NCI-H2029 (cell line): ENCODE measurements around the gene SMC3.
"Not testable (repeated sequence)": the region's sequence is repeated elsewhere in the genome, so short reads cannot be mapped to it uniquely, and the experiment has no call there.

Source experiments
- DNase-seq: peaks from one replicate; lab custom pipeline; 2025; lab: John Stamatoyannopoulos, UW

SMC3 gene

DNA sequence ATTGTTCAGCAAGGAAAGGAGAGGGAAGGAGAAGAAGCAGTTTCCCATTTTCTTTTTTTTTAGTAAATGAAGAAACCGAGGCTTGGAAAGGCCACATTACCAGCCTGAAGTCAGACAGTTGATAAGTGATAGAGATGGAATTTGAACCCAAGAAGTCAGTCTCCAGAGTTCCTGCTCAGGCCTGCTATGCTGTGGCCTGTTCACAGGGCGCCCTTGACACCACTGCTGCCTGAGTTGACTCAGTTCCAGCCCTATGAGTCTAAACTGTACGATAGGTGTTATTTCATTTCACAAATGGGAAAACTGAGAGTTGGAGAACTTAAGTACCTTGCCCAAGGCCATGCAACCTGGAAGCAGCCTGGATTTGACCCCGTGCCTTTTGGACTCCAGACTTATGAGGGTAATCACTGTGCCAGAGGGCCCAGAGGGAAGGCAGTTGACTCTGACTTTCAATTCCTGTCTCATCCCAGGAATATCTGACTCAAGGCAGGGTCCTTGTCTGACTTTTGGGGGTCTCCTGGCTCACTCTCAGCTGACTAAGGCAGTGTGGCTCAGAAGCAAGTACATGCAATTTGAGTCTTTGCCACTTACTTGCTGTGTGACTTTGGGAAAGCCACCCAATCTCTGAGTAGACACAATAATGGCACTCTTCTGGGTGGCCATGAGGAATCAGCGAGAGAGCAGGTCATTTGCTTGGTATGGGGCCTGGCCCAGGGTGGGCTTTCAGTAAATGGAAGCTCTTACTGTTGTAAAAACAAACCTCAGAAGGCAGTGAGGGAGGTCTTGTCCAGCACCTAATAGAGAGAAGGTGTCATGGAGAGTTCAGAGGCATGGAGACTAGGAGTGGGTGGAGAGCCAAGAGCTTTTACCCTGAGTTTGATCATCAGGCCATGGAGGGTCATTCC lies 58.7 kb downstream of the SMC3 start:
- no peak for DNase-seq

DNA sequence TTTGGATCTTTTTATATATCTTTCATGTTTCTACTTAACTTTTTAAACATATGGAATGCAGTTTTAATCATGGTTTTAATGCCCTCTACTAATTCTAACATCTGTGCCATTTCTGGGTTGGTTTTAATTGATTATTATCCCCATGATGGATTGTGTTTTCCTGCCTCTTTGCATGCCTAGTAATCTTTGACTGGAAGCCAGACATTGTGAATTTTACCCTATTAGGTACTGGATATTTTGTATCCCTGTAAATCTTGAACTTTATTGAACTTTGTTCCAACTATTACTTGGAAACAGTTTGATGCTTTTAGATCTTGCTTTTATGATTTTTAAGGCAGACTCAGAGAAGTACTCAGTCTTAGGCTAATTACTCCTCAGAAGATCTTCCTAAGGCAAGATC lies 60.7 kb downstream of the SMC3 start:
- DNase-seq = no peak

DNA sequence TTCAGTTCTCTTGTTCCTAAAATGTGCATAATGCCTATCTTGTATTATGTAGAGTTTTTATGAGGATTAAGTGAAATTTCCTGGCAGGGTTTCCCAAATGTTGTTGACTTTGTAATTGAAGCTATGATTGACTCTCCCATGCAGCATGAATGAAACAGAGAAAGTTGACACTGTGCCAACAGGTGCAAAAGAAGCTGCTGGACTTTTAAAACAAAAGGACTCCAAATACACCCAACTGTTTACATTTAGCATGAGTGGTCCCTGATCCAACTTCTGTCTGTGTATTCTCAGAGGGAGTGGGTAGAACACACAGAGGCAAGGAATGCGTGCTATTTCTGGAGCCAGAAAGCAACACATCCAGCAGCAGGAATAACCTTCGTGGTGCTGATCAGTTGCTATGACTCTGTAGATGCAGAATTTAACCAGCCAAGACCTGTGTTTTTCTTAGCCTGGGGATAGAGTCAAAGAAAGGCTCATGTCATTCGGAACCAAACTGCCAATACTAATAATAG lies 62.2 kb downstream of the SMC3 start:
- peak; percentile 73 for DNase-seq

DNA sequence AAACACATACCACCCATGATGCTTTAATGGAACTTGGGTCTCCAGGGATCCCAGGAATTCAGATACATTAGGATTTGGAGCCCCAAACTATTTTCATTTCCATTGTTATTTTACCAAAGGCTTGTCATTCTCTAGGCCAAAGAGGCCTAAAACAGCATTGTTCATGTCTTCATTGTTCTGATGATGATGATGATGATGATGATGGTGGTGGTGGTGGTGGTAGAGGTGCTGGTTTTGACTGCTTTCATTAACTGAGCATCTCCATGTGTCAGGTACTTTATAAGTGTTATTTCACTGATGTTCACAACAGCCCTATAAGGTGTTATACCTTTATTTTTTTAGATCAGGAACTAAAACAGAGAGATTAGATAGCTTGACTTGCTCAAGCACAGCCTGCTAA lies 64.4 kb downstream of the SMC3 start:
- DNase-seq = no peak

DNA sequence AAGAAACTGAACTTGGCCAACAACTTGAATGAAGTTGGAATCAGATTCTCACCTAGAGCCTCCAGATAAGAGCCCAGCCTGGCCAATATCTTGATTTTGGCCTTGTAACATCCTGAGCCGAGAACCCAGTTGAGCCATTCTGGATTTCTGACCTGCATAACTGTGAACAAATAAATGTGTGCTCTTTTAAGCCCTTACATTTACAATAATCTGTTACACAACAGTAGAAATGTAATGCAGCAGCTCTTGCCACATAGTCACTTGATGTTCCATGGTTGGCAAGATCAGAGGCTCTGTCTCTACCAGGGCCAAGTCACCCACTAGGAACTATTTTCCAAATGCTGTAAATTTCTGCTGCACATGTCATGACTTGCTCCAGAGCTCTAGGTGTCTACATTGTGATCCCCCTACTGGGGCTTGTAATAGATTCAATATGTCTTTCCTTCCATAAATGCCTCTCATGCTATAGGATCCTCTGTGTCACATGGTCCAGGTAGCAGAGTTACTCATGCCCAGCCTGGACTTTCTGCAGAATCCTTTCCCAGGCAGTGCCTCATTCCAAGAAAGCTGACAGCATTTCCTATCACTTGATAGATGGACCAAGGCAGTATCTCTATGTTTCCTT lies 65.2 kb downstream of the SMC3 start:
- DNase-seq = no peak

DNA sequence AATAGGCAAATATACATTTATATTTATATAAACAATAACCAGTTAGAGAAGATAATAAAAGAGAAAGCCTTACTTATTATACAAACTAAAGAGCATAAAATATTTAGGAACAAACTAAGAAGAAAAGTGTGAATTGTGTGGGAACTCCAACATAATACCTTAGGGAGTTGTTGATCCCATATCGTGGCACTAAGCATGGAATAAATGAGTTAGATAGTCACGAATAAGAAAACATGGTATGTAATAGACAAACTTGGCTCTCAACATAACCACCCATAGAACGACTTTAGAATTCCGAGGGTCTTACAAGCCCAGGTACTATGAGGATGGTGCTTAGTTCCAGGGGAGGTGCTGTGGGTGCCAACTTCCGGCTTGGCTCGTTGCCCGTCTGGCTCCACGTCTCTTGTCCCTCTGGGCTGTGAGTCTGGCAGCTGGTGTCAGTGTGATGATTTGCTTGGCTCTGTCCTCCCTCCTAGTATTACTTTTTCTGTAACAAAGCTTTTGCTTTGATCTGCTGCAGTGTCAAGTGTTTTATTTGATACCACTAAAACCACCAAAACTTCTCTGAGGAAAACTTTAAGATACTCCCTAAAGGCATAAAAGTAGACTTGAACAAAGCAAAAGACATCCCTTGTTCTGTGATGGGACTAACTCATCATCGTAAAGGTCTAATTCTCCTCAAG lies 67.2 kb downstream of the SMC3 start:
- peak; percentile 39 for DNase-seq

DNA sequence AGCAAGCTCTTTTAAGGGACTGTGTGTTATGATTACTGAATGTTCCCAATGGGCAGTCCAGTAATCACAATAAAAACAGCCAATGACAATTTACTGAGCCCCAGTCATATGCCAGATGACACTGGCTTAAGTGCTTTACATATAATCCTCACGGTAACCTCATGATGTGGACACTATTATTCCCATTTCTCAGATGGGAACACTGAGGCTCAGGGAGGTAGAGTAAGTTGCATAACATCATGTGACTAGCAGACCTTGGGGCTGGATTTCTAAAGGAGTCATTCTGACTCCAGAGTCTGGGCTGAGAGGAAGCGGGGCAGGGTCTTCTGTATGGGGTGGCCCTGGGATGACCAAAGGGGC lies 69.1 kb downstream of the SMC3 start:
- DNase-seq = no peak

DNA sequence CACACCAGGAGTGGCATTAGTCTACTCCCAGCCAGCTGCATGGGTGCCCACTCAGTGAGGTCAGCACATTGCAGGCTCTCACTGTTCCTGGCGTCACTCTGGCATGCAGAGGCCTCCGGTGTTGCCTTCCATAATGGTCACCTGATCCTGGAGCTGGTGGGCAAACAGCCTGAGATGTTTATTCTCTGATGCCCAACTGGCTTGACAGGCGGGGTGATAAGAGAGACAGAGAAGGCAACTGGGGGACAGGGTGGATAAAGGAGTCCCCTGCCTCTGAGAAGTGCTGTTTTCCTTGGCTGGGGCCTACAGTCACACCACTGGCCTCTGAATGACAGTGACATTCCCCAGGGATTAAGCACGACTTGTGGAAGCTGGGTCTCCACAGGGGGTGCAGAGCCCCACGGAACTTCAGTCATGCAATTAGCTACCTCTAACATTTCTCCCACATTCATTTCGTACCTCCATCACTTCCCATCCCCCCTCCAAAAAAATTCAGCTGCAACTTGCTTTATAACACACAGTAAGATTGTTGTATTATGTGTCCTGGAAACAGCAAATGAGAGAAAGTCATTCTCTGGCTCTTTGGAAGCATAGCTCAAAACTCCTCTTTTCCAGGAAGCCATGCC lies 69.5 kb downstream of the SMC3 start:
- peak; percentile 36 for DNase-seq

DNA sequence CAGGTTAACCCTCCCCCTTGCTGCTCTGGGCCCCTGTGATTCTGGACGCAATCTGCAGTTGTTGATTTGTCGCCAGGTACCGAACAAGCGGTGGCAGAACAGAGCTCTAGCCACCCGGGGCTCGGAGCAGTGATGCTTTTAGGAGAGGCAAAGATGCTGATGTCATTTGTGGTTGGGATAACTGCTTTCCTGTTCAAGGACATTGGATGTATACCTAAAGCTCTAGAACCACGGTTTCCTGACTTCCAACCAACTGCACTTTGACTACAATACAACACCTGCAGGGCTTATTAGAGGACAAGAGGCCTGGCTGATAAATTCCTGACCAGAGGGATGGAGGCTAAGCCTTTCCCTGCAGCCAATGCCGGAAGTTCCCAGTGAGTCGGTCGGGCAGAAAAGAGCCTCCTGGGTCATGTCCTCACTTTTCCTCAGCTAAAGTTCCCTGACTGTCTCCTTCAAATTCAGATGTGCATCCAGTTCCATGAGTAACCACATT lies 70.1 kb downstream of the SMC3 start:
- no peak for DNase-seq

DNA sequence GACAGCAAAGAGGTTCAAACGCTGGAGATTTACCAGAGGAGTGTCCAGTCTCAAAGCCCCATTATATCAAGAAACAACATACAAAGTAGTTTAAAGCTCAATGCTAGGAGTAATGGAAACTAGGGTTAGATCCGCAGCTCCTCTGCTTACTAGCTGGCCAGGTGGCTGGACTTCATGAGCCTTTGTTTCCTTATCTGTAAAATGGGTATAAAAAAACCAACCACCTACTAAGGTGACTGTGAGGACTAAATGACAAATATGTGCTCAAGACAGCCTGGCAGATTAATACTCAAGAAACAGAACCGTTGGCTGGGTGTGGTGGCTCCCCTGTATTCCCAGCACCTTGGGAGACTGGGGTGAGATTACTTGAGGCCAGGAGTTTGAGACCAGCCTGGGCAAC lies 70.8 kb downstream of the SMC3 start:
- DNase-seq = no peak

DNA sequence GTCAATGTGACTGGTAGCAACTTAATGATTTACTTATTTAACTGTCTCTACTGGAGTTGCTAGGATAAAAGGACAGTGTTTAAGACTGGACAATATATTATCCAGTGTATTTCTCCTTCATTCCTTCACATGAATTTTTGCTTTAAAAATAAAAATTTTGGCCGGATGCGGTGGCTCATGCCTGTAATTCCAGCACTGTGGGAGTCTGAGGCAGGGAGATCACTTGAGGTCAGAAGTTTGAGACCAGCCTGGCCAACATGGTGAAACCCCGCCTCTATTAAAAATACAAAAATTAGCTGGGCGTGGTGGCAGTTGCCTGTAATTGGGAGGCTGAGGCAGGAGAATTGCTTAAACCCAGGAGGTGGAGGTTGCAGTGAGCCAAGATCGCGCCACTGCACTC lies 71.6 kb downstream of the SMC3 start:
- not testable (repeated sequence) for DNase-seq

DNA sequence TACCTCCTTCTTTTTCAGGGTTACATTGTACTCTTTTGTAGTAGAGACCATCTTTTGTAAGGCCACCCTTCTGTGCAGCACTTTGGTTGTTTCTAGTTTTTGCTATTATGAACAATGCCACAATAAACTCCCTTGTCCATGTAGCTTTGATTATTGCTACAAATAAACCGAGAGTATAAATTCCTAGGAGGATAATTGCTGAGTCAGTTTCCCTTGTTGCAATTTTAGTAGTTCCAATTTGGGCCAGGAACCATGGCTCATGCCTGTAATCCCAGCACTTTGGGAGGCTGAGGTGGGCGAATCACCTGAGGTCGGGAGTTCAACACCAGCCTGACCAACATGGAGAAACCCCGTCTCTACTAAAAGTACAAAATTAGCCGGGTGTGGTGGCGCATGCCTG lies 72.4 kb downstream of the SMC3 start:
- DNase-seq = not testable (repeated sequence)

DNA sequence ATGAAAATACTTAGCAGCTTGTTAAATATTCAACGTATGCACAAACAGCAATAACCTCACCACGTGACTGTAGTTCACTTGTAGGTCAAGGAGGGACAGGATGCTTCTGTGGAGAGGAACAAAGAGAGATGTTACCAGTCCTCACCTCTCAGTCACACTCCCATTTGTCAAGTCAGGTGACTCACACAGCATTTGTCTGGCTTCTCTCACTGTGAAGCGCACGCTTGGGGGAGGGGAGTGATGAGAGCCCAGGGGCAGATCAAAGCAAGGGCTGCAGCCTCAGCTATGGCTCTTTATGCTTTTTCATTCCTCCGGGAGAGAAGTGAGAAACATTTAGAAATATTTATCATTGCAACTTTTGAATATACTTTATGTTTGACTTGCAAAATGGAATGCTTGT lies 73.8 kb downstream of the SMC3 start:
- DNase-seq = peak; percentile 54

DNA sequence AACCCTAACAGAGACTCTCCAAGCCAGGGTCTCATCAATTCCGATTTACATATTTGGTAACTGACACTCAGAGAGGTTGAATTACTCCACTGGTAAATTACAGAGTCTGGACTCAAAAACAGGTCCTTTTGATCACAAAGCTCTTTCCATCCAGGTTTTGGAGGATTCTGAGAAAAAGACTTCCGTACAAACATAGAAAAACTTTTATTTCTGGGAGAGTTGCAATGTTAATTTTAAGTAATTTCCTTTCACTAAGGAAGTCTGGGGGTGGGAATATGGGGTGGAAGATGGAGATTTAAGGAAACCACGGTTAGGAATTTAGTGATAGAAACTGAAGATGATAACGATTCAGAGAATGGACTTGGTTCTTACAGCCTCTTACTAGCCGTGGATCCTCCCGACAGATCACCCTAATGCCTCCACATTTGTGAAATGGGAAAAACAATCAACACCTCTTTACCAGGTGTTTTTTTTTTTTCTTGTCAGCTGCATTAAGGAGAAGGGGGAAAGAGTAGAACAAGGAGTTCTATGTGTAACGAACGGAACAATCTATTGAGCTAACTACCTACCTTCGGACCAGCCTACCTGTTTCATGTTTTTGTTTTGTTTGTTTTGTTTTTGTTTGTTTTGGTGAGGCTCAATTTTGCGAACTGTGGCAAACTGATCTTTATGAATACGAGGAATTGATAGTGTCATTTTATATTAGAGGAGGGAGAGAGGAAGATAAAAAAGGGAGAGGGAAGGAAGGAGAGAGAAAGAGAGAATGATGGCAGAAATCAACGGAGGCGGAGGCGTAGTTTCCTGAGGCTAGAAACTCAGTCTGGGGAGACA lies 74.9 kb downstream of the SMC3 start:
- DNase-seq = no peak

DNA sequence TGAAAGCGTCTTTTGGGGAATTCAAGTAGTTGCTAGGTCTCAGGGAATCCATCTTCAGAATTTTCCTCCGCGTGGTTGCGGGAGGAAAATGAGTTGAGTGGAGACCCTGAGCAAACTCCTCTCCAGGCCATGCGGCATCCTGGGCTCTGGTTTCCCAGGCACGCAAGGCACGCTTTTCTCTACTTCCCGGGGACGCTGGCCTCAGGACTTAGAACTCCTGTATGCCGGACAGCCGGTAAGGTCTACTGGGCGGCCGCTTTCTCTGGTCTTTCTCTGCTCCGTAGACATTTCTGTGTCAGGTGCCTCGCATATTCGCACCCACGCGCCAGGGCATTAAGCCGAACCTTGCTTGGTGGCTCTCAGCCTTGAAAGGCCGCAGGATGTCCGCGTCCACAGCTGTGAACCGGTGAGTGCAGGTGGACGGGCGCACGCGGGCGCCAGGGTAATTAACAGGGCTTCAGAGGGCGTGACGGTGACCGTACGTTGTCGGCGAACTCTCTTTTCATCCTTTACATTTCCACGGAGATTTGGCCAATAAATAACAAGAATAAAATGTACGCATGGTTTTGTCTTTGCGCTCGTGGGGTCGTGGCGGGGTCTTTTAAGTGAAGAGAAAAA lies 75.6 kb downstream of the SMC3 start:
- no peak for DNase-seq

DNA sequence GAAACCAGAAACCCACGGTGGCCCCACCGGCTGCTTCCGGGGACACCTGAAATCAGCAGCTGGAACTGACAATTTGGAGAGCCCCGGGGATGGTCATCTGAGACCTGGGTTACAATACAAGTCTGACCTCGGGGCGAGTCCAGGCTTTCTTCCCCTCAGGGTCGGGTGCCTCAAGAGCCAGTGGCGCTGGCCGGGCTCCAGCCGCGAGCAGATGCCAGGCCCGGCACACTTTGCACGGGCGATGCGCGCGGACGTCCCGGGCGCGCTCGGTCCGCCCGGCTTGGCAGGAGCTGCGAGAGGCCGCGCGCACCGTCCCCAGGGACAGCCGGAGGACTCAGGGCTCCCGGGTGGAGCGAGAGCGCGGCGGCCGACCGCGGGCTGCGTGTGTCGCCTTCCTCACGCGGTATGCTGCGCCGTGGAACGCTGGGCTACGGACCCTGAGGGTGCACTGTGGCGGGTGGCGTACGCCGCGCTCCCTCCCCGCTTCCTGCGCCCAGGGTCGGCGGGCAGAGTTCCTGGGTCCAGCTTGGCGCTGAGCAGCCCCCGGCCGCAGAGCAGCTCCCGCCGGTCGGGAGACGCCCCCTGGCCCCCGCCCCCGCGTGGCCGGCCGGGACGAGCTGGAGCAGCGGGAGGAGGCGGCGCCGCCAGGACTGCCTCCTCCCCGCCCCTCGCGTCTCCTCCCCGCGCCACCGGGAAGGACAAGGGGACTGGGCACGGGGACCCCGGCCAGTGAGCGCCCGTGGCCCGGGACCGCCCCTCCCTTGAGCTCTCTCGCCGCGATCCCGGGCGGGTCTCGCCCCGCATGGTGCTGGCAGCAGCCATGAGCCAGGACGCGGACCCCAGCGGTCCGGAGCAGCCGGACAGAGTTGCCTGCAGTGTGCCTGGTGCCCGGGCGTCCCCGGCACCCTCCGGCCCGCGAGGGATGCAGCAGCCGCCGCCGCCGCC lies 76.4 kb downstream of the SMC3 start, which contains the start of gene RBM20:
Gene RBM20 (plus strand): TSS at position 684 of the 945 bp plus-strand sequence. CDS start 119 bp downstream, at position 803.
- no peak for DNase-seq

DNA sequence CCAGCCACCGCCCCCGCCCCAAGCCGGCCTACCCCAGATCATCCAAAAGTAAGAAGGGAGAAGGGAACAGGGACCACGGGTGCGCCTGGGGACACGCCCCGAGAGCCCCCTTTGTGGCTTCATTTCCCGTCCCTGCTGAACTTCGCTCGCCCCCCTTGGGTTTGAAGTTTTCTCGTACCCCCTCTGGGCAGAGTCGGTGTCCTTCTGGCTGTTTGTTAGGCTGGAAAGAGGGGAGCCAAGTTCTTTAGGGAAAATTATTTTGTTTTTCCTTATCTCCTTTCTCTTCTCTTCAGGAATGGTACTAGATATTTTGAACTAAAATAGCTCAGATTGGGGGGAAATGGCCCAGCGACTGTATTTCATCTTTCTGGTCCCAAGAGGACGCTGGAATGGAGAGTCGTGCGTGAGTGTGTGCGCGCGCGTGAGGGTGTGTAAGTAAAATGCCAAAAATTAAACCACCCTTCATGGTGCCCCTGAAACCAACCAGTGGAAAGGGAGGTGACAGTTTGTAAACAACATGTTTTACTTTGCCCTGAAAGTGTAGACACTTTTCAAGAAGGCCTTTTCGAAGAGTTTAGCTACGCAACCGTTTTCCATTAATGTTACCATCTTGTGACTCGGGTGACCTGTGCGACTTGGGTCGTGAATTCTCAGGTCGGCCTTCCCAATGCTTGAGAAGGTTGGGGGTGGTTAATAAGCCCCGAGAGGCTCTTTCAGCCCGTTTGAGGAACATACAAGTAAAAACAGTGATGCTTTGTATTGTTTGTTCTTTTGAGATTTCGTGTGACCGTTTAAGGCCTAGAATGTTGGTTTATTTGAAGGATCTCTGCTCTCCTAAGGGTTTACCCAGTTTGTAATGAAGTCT lies 77.3 kb downstream of the SMC3 start:
- no peak for DNase-seq

DNA sequence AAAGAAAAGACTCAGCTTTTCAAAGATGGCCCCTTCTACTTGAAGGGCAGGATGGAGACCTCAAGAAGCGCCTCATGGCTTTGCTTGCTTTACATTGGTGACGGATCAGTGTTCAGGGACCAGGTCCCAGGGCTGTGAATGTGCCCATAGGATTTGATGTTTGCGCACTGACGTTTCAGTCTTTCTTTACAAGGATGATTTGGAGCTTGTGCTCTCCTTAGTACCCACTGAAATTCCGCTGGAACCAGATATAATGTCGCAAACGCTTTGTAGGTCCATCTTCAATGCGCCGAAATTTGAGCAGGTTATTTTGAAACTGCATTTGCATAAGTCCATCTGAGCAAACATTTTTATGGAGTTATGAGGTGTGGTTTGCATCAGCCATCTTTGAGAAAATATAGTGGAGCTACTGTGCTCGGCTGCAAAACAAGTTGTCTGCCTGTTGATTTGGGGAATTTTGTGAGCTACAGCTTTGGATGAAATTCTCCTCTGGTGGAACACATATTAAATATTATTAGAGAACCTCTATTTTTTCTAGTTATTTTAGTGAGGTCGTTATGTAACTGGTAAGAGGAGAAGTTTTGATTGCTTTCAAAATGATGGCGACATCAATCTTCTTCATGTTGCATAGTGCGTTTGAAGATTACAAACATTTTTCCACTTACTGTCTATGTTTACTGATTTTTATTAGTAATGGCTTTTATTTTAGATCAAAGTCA lies 79.1 kb downstream of the SMC3 start:
- no peak for DNase-seq
